Stomach (tissue), 9 donors: ENCODE data around the gene SH3PXD2A. TPM values are rescaled to one million over a fixed set of nuclear protein-coding genes. Genes with fewer than 3 reads are reported as not detected.

ENCODE experiments used
- DNase-seq, 2 donors: peaks; one replicate each; pipeline versions ENCODE4 v3.0.0 to v3.0.0-alpha.2; 2013 to 2019
- H3K27ac ChIP-seq, 5 donors: fragments of 200-600 bp in 4 of 5; sonication (generic) in 4 of 5; one replicate each; pipeline ENCODE4 v1.5.1; 2013 to 2019; ENCODE audit warnings: mild to moderate bottlenecking in 1 of 5, moderate library complexity in 1 of 5
- H3K27me3 ChIP-seq, 3 donors: fragments of 200-600 bp; sonication (generic); one replicate each; pipeline ENCODE4 v1.5.1; 2017 to 2019; ENCODE audit warnings: mixed run types in 1 of 3
- H3K36me3 ChIP-seq, 4 donors: fragments of 200-600 bp; sonication (generic); 1 replicate in 3 of 4; 2 replicates in 1 of 4; pipeline ENCODE4 v1.5.1; 2016 to 2019
- H3K4me1 ChIP-seq, 4 donors: fragments of 200-600 bp; sonication (generic); one replicate each; pipeline ENCODE4 v1.5.1; 2016 to 2019
- H3K4me3 ChIP-seq, 4 donors: fragments of 200-600 bp; sonication (generic) in 3 of 4; one replicate each; pipeline ENCODE4 v1.5.1; 2016 to 2019; ENCODE audit warnings: mild to moderate bottlenecking in 1 of 4
- H3K9me3 ChIP-seq, 4 donors: fragments of 200-600 bp; sonication (generic); one replicate each; pipeline ENCODE4 v1.5.1; 2016 to 2019
- CTCF ChIP-seq, 7 experiments: fragments of 450-650 bp in 4 of 7; fragments of 200-600 bp in 3 of 7; sonication (generic) in 3 of 7; IDR thresholded peaks; one replicate each; pipeline ENCODE4 v1.5.1; 2016 to 2019; ENCODE audit warnings: antibody characterized with exemption in 7 of 7, control low read depth in 2 of 7, mild to moderate bottlenecking in 1 of 7
- EP300 ChIP-seq: sonication (generic); formaldehyde crosslinking; IDR thresholded peaks from one replicate; pipeline ENCODE4 v1.6.1; 2017; ENCODE audit warnings: antibody characterized with exemption
- POLR2A ChIP-seq, 4 donors: fragments of 450-650 bp; IDR thresholded peaks; one replicate each; pipeline ENCODE4 v1.6.1; 2016; ENCODE audit warnings: antibody characterized with exemption in 4 of 4, control low read depth in 2 of 4, mild to moderate bottlenecking in 1 of 4, moderate library complexity in 1 of 4
- POLR2AphosphoS5 ChIP-seq, 3 donors: sonication (generic); formaldehyde crosslinking; IDR thresholded peaks; one replicate each; pipeline ENCODE4 v1.6.1; 2016; ENCODE audit warnings: antibody characterized with exemption in 3 of 3
- WGBS, 5 donors: extraction: QIAGEN DNeasy Blood & Tissue Kit in 3 of 5; methylation state at CpG; one replicate each; pipeline versions ENCODE4 v1.1.5 to v1.1.7; 2013 to 2018; 5-methylcytosine and 5-hydroxymethylcytosine counted together
- intact Hi-C: fragments of 100-400 bp; cut with DNase I; formaldehyde crosslinking; loops from one replicate; pipeline ENCODE4 v1.15.1; 2023; ENCODE audit warnings: low total_unique reads
- polyA plus RNA-seq, 3 donors: library from polyadenylated mRNA; stranded (reverse); fragments of 200-250 nt; gene quantifications; one replicate each; pipeline ENCODE4 v1.2.3, GENCODE V29; 2013
- total RNA-seq, 5 donors: library from RNA; depleted of rRNA; stranded (reverse); fragments of >200 nt; gene quantifications; one replicate each; pipeline versions ENCODE4 v1.1.0 to v1.2.3, GENCODE V29; 2014 to 2016
- donor health status: healthy with polysubstance abuse.
- donor health status: Bipolar disorder and iron deficiency.
- donor health status: healthy.

The SH3PXD2A gene
- total and polyA plus RNA-seq, 8 donors, result 12.8 to 51.6 (median 24.0) TPM

GRCh38 chr10:103737735-103738367 lies 117.5 kb downstream of the SH3PXD2A start:
- no peaks in the 10 kb centered on the region for H3K27me3 ChIP-seq
- no peaks in the 10 kb centered on the region for H3K36me3 ChIP-seq
- DNase-seq, result no peak
- H3K27ac ChIP-seq, result no peak overlapping the region
- no peak for TF ChIP-seq POLR2AphosphoS5 (IDR thresholded peaks at IDR 0.05)
- TF ChIP-seq CTCF (IDR thresholded peaks at IDR 0.05), result no peak
- TF ChIP-seq EP300, result no peak
- TF ChIP-seq POLR2A (IDR thresholded peaks at IDR 0.05), result no peak
- intact Hi-C loops, result no loop called here
- peaks cover 6 to 34% (median 21%) of the 10 kb centered on the region in 4 donors for H3K4me1 ChIP-seq
- WGBS, 5 donors, result 91 to 95% (median 94%) methylated on average over 13 to 14 of the region's 14 CpGs
- no peaks in the 10 kb centered on the region for H3K9me3 ChIP-seq
- H3K4me3 ChIP-seq, result no peak overlapping the region

GRCh38 chr10:103736763-103737162 lies 118.6 kb downstream of the SH3PXD2A start:
- Histone ChIP-seq H3K27ac (no peak overlapping the region), H3K4me3 (no peak overlapping the region), H3K36me3 (no peaks in the 10 kb centered on the region), H3K4me1 (peaks cover 6 to 35% (median 23%) of the 10 kb centered on the region in 4 donors), H3K9me3 (no peaks in the 10 kb centered on the region), H3K27me3 (no peaks in the 10 kb centered on the region)
- DNase-seq, result no peak
- TF ChIP-seq POLR2AphosphoS5 (IDR thresholded peaks at IDR 0.05) (no peak), CTCF (IDR thresholded peaks at IDR 0.05) (no peak), EP300 (no peak), POLR2A (IDR thresholded peaks at IDR 0.05) (no peak)
- WGBS, 5 donors, result 74 to 86% (median 78%) methylated on average over 3 of the region's 3 CpGs
- intact Hi-C loops, result no loop called here

- TF ChIP-seq POLR2A (IDR thresholded peaks at IDR 0.05), result no peak
- no peak for TF ChIP-seq POLR2AphosphoS5 (IDR thresholded peaks at IDR 0.05)
- TF ChIP-seq EP300, result no peak
- no peak for TF ChIP-seq CTCF (IDR thresholded peaks at IDR 0.05)
- Histone ChIP-seq H3K4me1 (peaks cover 6 to 35% (median 24%) of the 10 kb centered on the region in 4 donors), H3K4me3 (no peak overlapping the region), H3K9me3 (no peaks in the 10 kb centered on the region), H3K27ac (no peak overlapping the region), H3K36me3 (no peaks in the 10 kb centered on the region), H3K27me3 (no peaks in the 10 kb centered on the region)
- 72 to 78% (median 74%) methylated on average over 7 to 8 of the region's 8 CpGs for WGBS, 5 donors
- peak in 1 of 2 donors; percentile 61 for DNase-seq
- intact Hi-C loops, result no loop called here
Measured at GRCh38 chr10:103736044-103736443, 119.3 kb downstream of the SH3PXD2A start.

- Histone ChIP-seq H3K4me3 (no peak overlapping the region), H3K27me3 (no peaks in the 10 kb centered on the region), H3K27ac (no peak overlapping the region), H3K36me3 (no peaks in the 10 kb centered on the region), H3K4me1 (peaks cover 6 to 28% (median 17%) of the 10 kb centered on the region in 4 donors), H3K9me3 (no peaks in the 10 kb centered on the region)
- no peak for TF ChIP-seq CTCF (IDR thresholded peaks at IDR 0.05)
- no peak for TF ChIP-seq POLR2A (IDR thresholded peaks at IDR 0.05)
- no peak for TF ChIP-seq EP300
- TF ChIP-seq POLR2AphosphoS5 (IDR thresholded peaks at IDR 0.05), result no peak
- no peak for DNase-seq
- 72 to 92% (median 88%) methylated on average over 4 of the region's 4 CpGs for WGBS, 5 donors
- intact Hi-C loops, result no loop called here
Measured at GRCh38 chr10:103734731-103735130, 120.6 kb downstream of the SH3PXD2A start.
